HG03175 (cell line): ENCODE data around the gene CCR9.
"Not testable (repeated sequence)": the region's sequence is repeated elsewhere in the genome, so short reads cannot be mapped to it uniquely, and the experiment has no call there.

Experiments used
- ATAC-seq: cut with Tn5 transposase; IDR thresholded peaks from one replicate; pipeline ENCODE4 v1.9.1; 2021; ENCODE audit warnings: mild to moderate bottlenecking, moderate library complexity; ENCODE audit not compliant: unreplicated experiment

The CCR9 gene

DNA sequence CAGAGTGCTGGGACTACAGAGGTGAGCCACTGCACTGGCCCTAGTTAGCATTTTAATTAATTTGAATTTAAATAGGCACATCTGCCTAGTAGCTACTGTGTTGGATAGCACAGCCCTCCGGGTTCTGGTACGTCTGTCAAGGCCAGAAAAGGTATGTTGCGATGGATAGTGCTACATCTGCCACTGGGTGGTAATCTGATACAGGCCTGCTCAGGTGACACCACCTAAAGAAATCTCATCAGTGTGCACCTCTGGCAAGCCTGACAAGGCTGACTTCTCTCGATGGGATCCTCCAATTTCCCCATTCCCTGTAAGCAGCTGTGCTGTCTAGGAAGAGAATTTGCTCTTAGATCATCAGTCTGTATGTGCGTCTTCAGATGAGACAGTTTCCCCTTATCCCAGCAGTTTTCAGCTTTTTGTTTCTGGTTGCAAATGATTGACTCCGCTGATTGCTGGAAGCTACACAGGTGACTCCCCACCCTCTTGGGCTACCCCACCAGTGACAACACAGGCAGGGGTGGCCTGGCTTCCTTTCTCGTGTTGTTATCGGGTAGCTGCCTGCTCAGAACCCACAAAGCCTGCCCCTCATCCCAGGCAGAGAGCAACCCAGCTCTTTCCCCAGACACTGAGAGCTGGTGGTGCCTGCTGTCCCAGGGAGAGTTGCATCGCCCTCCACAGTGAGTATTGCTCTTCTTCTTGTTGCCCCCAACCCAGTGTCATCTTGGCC, at the start of gene CCR9:
Gene CCR9, plus strand, starts transcription at position 565 of the 727 bp plus-strand sequence. CDS start 8,391 bp downstream, outside the sequence.
- no peak for ATAC-seq

DNA sequence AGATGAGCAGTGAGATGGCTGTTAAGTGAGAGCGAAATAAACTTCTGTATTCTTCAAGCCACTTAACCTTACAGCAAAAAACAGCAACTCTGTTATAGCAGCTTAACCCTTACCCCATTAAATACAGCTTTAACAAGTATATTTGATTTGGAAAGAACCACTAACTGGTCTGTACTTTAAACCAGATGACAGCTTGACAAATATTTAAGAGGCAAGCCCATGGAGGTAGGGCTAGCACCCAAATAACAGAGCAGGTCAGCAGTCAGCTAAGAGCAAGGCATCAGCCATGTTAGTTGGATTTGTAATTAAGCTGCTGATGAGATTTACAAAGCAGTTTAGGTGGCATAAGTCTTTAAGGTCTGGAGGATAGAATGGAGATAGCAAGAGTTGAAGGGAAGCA, 47.9 kb upstream of the CCR9 start:
- no peak for ATAC-seq

GRCh38 chr3:45841420-45841756, 45.0 kb upstream of the CCR9 start:
- ATAC-seq = no peak

DNA sequence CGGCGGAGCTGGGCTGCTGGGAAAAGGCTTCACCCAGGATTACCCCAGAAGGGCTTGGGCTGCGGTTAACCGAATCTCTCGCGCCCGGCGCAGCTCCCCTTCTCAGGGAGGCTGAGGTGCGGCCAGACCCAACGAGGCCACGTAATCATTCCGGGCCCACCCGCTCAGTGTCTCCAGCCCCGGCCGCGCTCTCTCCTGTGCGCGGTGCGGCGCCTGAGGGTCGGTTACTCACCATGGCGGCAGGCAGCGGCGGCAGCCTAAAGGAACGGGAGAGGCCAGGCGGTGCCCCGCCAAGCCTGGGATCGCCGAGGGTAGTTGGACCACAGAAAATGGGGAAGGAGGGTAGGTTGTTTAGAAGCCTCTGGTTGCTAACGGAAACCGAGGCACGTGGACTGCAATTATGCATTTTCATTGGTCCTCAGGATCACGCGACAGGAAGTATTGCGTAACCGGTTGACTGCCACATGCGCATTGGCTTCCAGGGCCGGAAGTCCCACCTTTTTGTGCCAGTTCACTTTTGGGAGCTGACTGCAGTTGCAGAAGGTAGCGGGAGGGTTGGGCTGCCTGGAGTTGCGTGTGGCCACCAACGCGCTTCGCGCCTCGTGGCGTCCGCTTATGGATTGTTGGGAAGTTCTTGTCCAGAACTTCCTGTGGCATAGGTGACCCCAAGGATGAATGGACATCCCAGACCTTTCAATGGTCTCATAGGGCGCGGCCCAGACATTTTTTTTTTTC, 44.4 kb upstream of the CCR9 start, which contains the start of gene LZTFL1:
Gene LZTFL1, minus strand, starts transcription at position 363 of the 735 bp plus-strand sequence. Its CDS starts 128 bp downstream, at position 235.
- ATAC-seq = peak; percentile 93

DNA sequence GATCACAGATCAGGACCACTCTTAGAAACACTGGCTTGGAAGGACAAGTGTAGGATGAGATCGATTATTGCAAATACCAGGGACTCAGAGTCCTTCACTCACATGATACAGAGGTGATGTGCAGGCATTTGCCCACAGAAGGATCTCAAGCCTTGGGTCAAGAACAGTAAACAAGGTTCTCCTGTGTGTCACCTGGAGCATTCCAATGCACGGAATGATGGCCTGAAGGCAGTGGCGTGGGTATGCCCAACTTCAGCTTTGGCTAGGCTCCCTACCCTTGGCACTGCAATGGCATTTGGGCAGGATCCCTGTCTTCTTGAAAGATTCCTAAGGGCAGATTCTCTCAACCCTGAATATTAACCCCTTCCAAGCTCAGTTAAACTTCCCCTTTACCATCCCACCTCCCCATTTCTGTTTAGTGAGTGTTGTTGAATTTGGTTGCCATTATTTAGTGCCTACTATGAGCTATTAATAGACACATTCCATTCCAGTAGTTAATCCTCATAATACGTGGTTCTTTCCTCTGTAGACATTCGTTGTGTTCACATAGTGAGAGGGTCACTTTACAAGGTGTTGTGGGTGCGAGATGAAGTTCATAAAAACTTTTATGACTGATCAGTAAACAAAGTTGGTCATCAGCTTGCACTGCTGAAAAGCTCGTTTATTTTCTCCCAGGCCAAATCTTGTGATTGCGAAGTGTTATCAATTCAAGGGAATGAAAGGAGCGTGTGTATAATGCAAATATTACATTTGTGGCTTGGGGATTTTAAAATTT, 43.3 kb upstream of the CCR9 start:
- no peak for ATAC-seq

- ATAC-seq = no peak
These were observed 41.7 kb upstream of the CCR9 start for GRCh38 chr3:45844616-45845015.

- ATAC-seq = no peak
These were observed 38.0 kb upstream of the CCR9 start for GRCh38 chr3:45848392-45848791.

DNA sequence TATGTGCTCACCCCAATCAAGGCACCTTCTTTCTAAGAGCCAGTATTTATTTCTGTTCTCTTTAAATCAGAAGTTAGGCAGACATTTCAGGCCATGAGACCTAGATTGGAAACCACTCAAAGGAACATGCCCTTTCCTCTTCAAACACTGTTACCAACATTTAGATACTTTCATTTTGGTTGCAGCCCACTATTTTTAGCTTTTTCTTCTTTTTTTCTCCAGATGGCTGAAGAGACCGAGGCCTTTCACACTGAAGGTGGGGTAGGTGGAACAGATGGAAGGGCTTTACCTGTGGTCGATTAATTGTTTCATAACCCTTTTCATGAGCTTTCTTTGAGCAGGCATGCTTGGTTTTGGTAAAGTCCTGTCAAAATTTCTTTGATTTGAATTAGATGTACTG, 33.5 kb upstream of the CCR9 start:
- ATAC-seq = no peak

DNA sequence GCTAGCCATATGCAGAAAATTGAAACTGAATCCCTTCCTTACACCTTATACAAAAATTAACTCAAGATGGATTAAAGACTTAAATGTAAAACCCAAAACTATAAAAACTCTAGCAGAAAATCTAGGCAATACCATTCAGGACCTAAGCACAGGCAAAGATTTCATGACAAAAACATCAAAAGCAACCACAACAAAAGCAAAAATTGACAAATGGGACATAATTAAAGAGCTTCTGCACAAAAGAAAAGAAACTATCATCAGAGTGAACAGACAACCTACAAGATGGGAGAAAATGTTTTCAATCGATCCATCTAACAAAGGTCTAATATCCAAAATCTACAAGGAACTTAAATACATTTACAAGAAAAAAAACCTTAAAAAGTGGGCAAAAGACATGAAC, 30.0 kb upstream of the CCR9 start:
- not testable (repeated sequence) for ATAC-seq

GRCh38 chr3:45857024-45857423, 29.3 kb upstream of the CCR9 start:
- not testable (repeated sequence) for ATAC-seq

- ATAC-seq = no peak
These were observed 27.4 kb upstream of the CCR9 start for GRCh38 chr3:45858809-45859543.

DNA sequence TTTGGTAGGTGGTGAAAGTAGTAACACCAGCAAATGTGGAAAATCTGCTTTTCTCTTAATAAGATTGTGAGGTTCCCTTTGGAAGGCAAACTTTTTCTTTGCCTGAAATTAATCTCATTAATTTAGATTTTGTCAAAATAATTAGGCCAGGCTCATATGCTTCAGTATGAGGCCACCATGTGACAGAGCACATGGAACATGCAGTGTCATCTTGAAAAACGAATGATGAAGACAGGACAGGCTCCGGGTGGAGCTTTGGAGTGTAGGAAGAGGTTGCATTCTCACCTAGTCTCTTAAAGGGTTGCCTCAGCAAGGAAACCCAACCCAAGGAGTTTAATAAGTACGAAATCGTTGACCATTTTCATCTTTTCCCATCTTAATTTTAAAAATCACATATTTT, 25.9 kb upstream of the CCR9 start:
- no peak for ATAC-seq

DNA sequence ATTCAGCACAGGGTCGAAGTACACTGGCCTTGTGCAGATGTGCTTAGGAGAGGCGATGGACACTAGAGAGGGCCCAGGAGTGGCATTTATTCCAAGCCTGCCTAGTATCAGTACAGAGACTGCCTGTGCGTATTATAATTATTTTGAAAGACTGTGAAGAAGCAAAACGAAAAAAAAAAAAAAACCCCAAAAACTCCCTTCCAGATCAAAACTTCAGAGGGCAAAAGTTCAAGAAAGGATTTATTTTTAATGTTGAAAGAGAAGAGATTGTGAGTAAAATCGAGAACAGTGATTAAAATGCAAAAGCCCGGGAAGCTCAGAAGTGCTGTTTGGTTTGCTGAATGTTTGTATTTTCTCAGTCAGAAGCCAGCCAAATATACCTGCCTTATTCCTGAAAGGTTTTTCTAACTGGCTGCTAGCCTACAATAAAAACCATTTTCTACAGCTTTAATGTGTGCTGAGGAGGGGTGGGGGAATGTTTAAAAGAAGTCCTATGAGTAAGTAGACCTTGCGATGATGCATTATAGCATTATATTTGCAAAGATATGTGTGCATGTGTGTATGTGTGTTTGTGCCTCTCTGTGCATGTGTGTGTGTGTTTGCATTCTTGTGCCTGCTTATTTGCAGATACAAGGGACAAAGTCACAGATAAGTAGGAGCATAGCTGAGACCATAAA, 25.2 kb upstream of the CCR9 start:
- ATAC-seq = no peak

GRCh38 chr3:45864760-45865519, 21.4 kb upstream of the CCR9 start:
- ATAC-seq = peak; percentile 87

- no peak for ATAC-seq
These were observed 20.8 kb upstream of the CCR9 start for GRCh38 chr3:45865563-45865962.

GRCh38 chr3:45868213-45868612, 18.1 kb upstream of the CCR9 start:
- ATAC-seq = no peak

DNA sequence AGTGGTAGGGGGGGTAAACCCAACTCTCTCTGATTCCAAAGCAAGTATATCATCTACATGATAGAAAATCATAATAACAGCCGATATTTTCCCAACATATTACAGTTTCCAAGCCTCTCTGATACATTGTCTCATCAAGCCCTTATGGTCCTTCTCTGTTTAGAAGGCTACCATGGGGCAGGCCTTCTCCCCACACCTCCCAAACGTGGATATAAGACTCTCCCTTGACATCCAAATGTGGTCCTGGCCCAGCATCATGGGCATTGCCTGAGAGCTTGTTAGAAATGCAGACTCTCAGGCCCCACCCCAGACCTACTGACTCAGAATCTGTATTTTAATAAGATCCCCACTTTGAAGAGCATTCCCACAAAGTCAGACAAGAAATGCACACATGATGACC, 17.7 kb upstream of the CCR9 start:
- no peak for ATAC-seq

GRCh38 chr3:45869638-45870037, 16.7 kb upstream of the CCR9 start:
- ATAC-seq = no peak

GRCh38 chr3:45870099-45870498, 16.2 kb upstream of the CCR9 start:
- no peak for ATAC-seq

- no peak for ATAC-seq
These were observed 14.6 kb upstream of the CCR9 start for GRCh38 chr3:45871780-45872179.
